Fibroblast of villous mesenchyme (primary cell): ENCODE measurements around the gene CATSPER3. TPM values are rescaled to one million over a fixed set of nuclear protein-coding genes. Genes with fewer than 3 reads are reported as not detected.

Source experiments
- DNase-seq: peaks from one replicate; pipeline ENCODE4 v3.0.0-alpha.2; 2010; ENCODE audit warnings: low read depth
- H3K4me3 ChIP-seq: 2 replicates; pipeline ENCODE4 v1.5.1; 2011; ENCODE audit warnings: low read depth, mild to moderate bottlenecking, low read length
- CTCF ChIP-seq: IDR thresholded peaks from 2 replicates; pipeline ENCODE4 v1.5.1; 2012; ENCODE audit warnings: low read depth, mild to moderate bottlenecking, low read length; ENCODE audit not compliant: insufficient read depth
- total RNA-seq: library from RNA; depleted of rRNA; stranded (reverse); fragments of >200 nt; gene quantifications from 2 replicates; pipeline ENCODE4 v1.2.3, GENCODE V29; 2012

The CATSPER3 gene
- total RNA-seq, 1 donor: under 0.01 TPM

GRCh38 chr5:135004376-135004775 is 36.7 kb downstream of the CATSPER3 start:
- no peak for TF ChIP-seq CTCF
- no peak overlapping the region for H3K4me3 ChIP-seq
- DNase-seq: no peak

- H3K4me3 ChIP-seq: no peak overlapping the region
- TF ChIP-seq CTCF: no peak
Observed at GRCh38 chr5:135005076-135005475, 37.4 kb downstream of the CATSPER3 start.

GRCh38 chr5:135007305-135007704 is 39.6 kb downstream of the CATSPER3 start:
- no peak overlapping the region for H3K4me3 ChIP-seq
- DNase-seq: no peak
- TF ChIP-seq CTCF: no peak

More at GRCh38 chr5:135005076-135005475, 37.4 kb downstream of the CATSPER3 start:
- no peak for DNase-seq

- no peak for DNase-seq
- H3K4me3 ChIP-seq: no peak overlapping the region
- TF ChIP-seq CTCF: no peak
Observed at GRCh38 chr5:135007749-135008363, 40.1 kb downstream of the CATSPER3 start.

- no peak for DNase-seq
- no peak for TF ChIP-seq CTCF
- no peak overlapping the region for H3K4me3 ChIP-seq
Observed at GRCh38 chr5:135008556-135008955, 40.8 kb downstream of the CATSPER3 start.

- no peak for DNase-seq
- TF ChIP-seq CTCF: no peak
- no peak overlapping the region for H3K4me3 ChIP-seq
Observed at GRCh38 chr5:135008981-135009735, 41.5 kb downstream of the CATSPER3 start.
